Suprapubic skin (tissue), 4 donors: ENCODE data around the gene SLC38A11. TPM values are rescaled to one million over a fixed set of nuclear protein-coding genes. Genes with fewer than 3 reads are reported as not detected.
"Not testable (repeated sequence)": the region's sequence is repeated elsewhere in the genome, so short reads cannot be mapped to it uniquely, and the experiment has no call there.

Source experiments
- DNase-seq, 2 donors: peaks; one replicate each; pipeline ENCODE4 v3.0.0-alpha.2; 2019; ENCODE audit warnings: low spot score in 2 of 2
- H3K27ac ChIP-seq: fragments of 200-600 bp; sonication (generic); one replicate; pipeline ENCODE4 v1.5.1; 2019
- H3K27me3 ChIP-seq: fragments of 200-600 bp; sonication (generic); one replicate; pipeline ENCODE4 v1.5.1; 2019
- H3K36me3 ChIP-seq: fragments of 200-600 bp; sonication (generic); one replicate; pipeline ENCODE4 v1.5.1; 2019
- H3K4me1 ChIP-seq: fragments of 200-600 bp; sonication (generic); one replicate; pipeline ENCODE4 v1.5.1; 2019
- H3K4me3 ChIP-seq: fragments of 200-600 bp; sonication (generic); one replicate; pipeline ENCODE4 v1.5.1; 2019; ENCODE audit warnings: mild to moderate bottlenecking
- H3K9me3 ChIP-seq: fragments of 200-600 bp; sonication (generic); one replicate; pipeline ENCODE4 v1.5.1; 2019
- CTCF ChIP-seq, 2 donors: fragments of 200-600 bp in 1 of 2; fragments of 450-650 bp in 1 of 2; sonication (generic) in 1 of 2; IDR thresholded peaks; one replicate each; pipeline ENCODE4 v1.5.1; 2016 to 2019; ENCODE audit warnings: antibody characterized with exemption in 2 of 2, mild to moderate bottlenecking in 1 of 2, moderate library complexity in 1 of 2
- EP300 ChIP-seq: sonication (generic); formaldehyde crosslinking; IDR thresholded peaks from one replicate; pipeline ENCODE4 v1.6.1; 2017; ENCODE audit warnings: antibody characterized with exemption
- POLR2A ChIP-seq, 2 donors: fragments of 450-650 bp; IDR thresholded peaks; one replicate each; pipeline ENCODE4 v1.6.1; 2017; ENCODE audit warnings: antibody characterized with exemption in 2 of 2, mild to moderate bottlenecking in 2 of 2, moderate library complexity in 2 of 2
- POLR2AphosphoS5 ChIP-seq, 3 donors: sonication (generic); formaldehyde crosslinking; IDR thresholded peaks; one replicate each; pipeline ENCODE4 v1.6.1; 2017; ENCODE audit warnings: antibody characterized with exemption in 3 of 3
- WGBS: methylation state at CpG from one replicate; pipeline ENCODE4 v1.1.5; 2018; 5-methylcytosine and 5-hydroxymethylcytosine counted together
- total RNA-seq, 4 donors: library from RNA; depleted of rRNA; stranded (reverse); fragments of >200 nt; gene quantifications; one replicate each; pipeline ENCODE4 v1.1.0, GENCODE V29; 2016

SLC38A11 gene
- total RNA-seq, 4 donors from 2014 or later, result 0.42 to 1.1 (median 0.52) TPM; not detected in 1

GRCh38 chr2:164860694-164861042 lies 94.7 kb downstream of the SLC38A11 start:
- Histone ChIP-seq H3K27ac (no peak overlapping the region), H3K4me1 (peaks cover 4% of the 10 kb centered on the region), H3K4me3 (no peak overlapping the region), H3K27me3 (no peaks in the 10 kb centered on the region), H3K36me3 (no peaks in the 10 kb centered on the region), H3K9me3 (no peaks in the 10 kb centered on the region)
- TF ChIP-seq POLR2AphosphoS5 (IDR thresholded peaks at IDR 0.05), result no peak
- TF ChIP-seq POLR2A (IDR thresholded peaks at IDR 0.05), result no peak
- TF ChIP-seq CTCF (IDR thresholded peaks at IDR 0.05), result no peak
- no peak for TF ChIP-seq EP300
- no peak for DNase-seq

DNA sequence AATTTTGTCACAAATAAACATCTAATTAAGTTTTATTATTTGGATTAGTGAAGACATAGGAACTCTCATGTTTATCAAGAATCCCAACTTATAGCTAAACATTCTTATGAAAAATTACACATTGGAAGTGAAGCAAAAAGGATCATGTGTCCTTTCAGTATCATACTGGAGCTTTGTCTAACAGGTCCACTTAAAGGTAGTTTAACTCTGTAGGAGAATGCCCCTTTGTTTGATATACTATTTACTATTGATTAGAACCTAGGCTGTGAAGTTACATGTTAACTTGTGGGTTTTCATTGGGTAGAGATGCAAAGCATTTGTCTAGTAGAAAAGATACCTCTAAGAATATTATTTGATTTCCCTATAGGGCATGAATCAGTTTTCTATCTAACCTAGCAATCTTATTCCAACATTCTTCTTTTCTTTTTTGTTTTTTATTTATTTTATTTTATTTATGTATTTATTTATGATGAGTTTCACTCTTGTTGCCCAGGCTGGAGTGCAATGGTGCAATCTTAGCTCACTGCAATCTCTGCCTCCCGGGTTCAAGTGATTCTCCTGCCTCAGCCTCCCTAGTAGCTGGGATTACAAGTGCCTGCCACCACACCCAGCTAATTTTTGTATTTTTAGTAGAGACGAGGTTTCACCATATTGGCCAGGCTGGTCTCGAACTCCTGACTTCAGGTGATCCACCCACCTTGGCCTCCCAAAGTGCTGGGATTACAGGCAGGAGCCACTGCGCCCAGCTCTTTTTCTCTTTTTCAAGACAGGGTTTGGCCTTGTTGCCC lies 95.2 kb downstream of the SLC38A11 start:
- not testable (repeated sequence) for H3K4me3 ChIP-seq, H3K36me3 ChIP-seq, H3K4me1 ChIP-seq, H3K9me3 ChIP-seq, DNase-seq, H3K27ac ChIP-seq, H3K27me3 ChIP-seq
- 94% methylated on average over 4 of the region's 4 CpGs for WGBS

- H3K4me1 ChIP-seq, result peaks cover 4% of the 10 kb centered on the region
- H3K27me3 ChIP-seq, result no peaks in the 10 kb centered on the region
- no peak for DNase-seq
- WGBS, result 55% methylated on average over 2 of the region's 2 CpGs
- no peak for TF ChIP-seq POLR2AphosphoS5 (IDR thresholded peaks at IDR 0.05)
- TF ChIP-seq POLR2A (IDR thresholded peaks at IDR 0.05), result no peak
- no peak for TF ChIP-seq CTCF (IDR thresholded peaks at IDR 0.05)
- TF ChIP-seq EP300, result no peak
- no peaks in the 10 kb centered on the region for H3K36me3 ChIP-seq
- H3K9me3 ChIP-seq, result no peaks in the 10 kb centered on the region
- no peak overlapping the region for H3K4me3 ChIP-seq
- H3K27ac ChIP-seq, result peak overlapping the region; percentile 1
Measured at GRCh38 chr2:164859251-164859818, 96.0 kb downstream of the SLC38A11 start.

DNA sequence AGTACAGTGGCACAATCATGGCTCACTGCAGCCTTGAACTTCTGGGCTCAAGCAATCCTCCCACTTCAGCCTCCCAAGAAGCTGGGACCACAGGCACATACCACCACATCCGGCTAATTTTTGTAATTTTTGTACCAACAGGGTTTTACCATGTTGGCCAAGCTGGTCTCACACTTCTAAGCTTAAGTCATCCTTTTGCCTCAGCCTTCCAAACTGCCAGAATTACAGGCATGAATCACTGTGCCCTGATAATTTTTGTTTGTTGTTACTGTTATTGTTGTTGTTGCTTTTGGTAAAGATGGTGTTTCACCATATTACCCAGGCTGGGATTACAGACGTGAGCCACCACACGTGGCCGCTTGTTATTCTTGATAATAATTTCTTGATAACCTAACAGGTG lies 103.2 kb downstream of the SLC38A11 start:
- 66% methylated on average over 4 of the region's 4 CpGs for WGBS
- Histone ChIP-seq H3K27ac (no peak overlapping the region), H3K4me3 (no peak overlapping the region), H3K9me3 (no peaks in the 10 kb centered on the region), H3K27me3 (no peaks in the 10 kb centered on the region), H3K36me3 (no peaks in the 10 kb centered on the region), H3K4me1 (peaks cover 12% of the 10 kb centered on the region)
- TF ChIP-seq POLR2A (IDR thresholded peaks at IDR 0.05) (no peak), EP300 (no peak), CTCF (IDR thresholded peaks at IDR 0.05) (no peak), POLR2AphosphoS5 (IDR thresholded peaks at IDR 0.05) (no peak)
- DNase-seq, result no peak

- Histone ChIP-seq H3K9me3 (no peaks in the 10 kb centered on the region), H3K27me3 (no peaks in the 10 kb centered on the region), H3K36me3 (no peaks in the 10 kb centered on the region), H3K4me1 (peaks cover 21% of the 10 kb centered on the region), H3K4me3 (no peak overlapping the region), H3K27ac (no peak overlapping the region)
- 59% methylated on average over 4 of the region's 4 CpGs for whole genome bisulfite sequencing
- TF ChIP-seq POLR2AphosphoS5 (IDR thresholded peaks at IDR 0.05), result no peak
- DNase-seq, result no peak
Measured at GRCh38 chr2:164850235-164850634, 105.1 kb downstream of the SLC38A11 start.

- WGBS, result 77% methylated on average over 1 of the region's 1 CpG
- Histone ChIP-seq H3K36me3 (no peaks in the 10 kb centered on the region), H3K9me3 (no peaks in the 10 kb centered on the region), H3K27ac (no peak overlapping the region), H3K4me1 (peaks cover 21% of the 10 kb centered on the region), H3K4me3 (no peak overlapping the region), H3K27me3 (no peaks in the 10 kb centered on the region)
- TF ChIP-seq CTCF (IDR thresholded peaks at IDR 0.05), result no peak
- no peak for TF ChIP-seq EP300
- TF ChIP-seq POLR2A (IDR thresholded peaks at IDR 0.05), result no peak
- TF ChIP-seq POLR2AphosphoS5 (IDR thresholded peaks at IDR 0.05), result no peak
- no peak for DNase-seq
Measured at GRCh38 chr2:164849506-164849905, 105.8 kb downstream of the SLC38A11 start.
